SU-DHL-6 (cell line): ENCODE data around the gene CDC42SE1.

ENCODE experiments used
- CTCF ChIP-seq: fragments of 200-600 bp; sonication (generic); IDR thresholded peaks from one replicate; pipeline ENCODE4 v1.5.1; 2017; ENCODE audit warnings: antibody characterized with exemption, mild to moderate bottlenecking, low read length, moderate library complexity; ENCODE audit not compliant: insufficient read depth, poor library complexity, severe bottlenecking
- EZH2phosphoT487 ChIP-seq: fragments of 200-600 bp; sonication (generic), shearing (Covaris generic); conservative IDR thresholded peaks from 2 replicates; pipeline ENCODE4 v1.6.1; 2018; ENCODE audit warnings: mild to moderate bottlenecking, antibody characterized with exemption, low read length, moderate library complexity, mixed read lengths

- TF ChIP-seq EZH2phosphoT487 = no peak
- no peak for TF ChIP-seq CTCF
Measured at GRCh38 chr1:151039521-151039920, 19.9 kb downstream of the CDC42SE1 start.
